Vagina (tissue), 2 donors: ENCODE measurements around the gene GALNT17.
"Not testable (repeated sequence)": the region's sequence is repeated elsewhere in the genome, so short reads cannot be mapped to it uniquely, and the experiment has no call there.

Experiments used
- CTCF ChIP-seq, 3 experiments: fragments of 450-650 bp in 2 of 3; fragments of 200-600 bp in 1 of 3; sonication (generic) in 1 of 3; IDR thresholded peaks; one replicate each; pipeline ENCODE4 v1.5.1; 2017 to 2019; ENCODE audit warnings: antibody characterized with exemption in 3 of 3, mild to moderate bottlenecking in 2 of 3, moderate library complexity in 2 of 3
- POLR2A ChIP-seq, 2 donors: fragments of 450-650 bp; IDR thresholded peaks; one replicate each; pipeline ENCODE4 v1.6.1; 2017; ENCODE audit warnings: antibody characterized with exemption in 2 of 2, mild to moderate bottlenecking in 2 of 2, moderate library complexity in 2 of 2

DNA sequence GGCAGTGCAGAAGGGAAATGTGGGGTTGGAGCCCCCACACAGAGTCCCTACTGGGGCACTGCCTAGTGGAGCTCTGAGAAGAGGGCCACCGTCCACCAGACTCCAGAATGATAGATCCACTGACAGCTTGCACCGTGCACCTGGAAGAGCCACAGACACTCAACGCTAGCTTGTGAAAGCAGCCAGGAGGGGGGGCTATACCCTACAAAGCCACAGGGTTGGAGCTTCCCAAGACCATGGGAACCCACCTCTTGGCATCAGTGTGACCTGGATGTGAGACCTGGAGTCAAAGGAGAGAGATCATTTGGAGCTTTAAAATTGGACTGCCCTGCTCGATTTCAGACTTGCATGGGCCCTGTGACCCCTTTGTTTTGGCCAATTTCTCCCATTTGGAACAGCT lies 80.5 kb downstream of the GALNT17 start:
- TF ChIP-seq CTCF, POLR2A (IDR thresholded peaks at IDR 0.05): not testable (repeated sequence)
